GM19452 (cell line): ENCODE measurements around the gene EGFL7.

Experiments
- ATAC-seq: cut with Tn5 transposase; IDR thresholded peaks from one replicate; pipeline ENCODE4 v1.9.1; 2021; ENCODE audit not compliant: unreplicated experiment

The EGFL7 gene

DNA sequence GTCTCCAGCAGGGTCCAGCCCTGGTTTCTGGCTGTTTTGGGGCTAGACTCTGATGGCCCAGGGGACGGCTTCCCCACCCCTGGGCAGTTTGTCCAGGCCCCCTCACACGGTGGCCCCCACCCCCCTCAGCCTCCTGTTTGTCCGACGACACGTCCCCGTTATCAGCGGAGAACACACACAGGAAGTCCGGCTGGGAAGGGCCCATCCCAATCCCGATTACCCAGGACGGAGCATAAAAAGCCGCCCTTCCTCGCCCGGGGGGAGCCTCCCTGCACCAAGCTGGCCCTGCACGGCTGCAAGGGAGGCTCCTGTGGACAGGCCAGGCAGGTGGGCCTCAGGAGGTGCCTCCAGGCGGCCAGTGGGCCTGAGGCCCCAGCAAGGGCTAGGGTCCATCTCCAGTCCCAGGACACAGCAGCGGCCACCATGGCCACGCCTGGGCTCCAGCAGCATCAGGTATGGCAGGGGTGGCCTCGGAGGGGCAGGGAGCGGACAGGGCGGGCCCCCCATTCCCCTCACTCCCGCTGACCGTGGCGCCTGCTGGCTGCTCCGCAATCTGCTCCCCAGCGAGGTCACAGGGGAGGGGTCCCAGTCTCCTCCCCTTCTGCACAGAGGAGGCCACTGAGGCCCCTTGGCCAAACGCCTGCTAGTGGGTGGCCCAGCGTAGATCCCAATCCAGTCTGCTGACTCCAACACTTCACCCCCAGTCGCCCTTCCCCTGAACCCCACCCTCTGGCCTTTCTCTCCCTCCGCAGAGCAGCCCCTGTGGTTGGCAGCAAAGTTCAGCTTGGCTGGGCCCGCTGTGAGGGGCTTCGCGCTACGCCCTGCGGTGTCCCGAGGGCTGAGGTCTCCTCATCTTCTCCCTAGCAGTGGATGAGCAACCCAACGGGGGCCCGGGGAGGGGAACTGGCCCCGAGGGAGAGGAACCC, at the start of gene EGFL7:
Gene EGFL7, plus strand, starts transcription at position 261 of the 926 bp plus-strand sequence. CDS start 5,367 bp downstream, outside the sequence.
- no peak for ATAC-seq

DNA sequence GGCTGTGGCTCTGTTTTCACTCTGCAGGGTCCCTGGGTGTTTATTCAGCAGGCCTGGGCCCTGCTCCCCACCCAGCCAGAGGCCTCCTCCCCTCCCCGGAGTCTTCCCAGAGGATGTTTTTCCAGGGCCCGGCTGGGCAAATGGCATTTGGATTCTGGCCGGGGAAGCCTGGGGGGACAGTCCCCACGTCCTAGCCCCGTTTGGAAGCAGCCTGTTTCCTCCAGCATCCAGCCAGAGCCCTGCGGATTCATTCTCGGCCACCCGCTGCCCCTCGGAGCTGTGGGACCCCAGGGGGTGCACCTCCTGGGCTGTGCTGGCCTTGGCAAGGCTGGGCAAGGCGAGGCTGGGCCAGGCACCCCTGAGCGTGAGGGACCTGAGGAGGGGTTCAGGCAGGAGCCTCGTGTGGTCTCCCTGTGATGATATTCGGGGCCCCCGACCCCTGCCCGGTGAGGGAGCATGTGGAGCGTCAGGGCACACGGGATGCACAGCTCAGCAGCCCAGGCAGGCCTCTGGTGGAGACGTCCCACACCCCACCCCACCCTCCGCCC, 48.8 kb upstream of the EGFL7 start:
- ATAC-seq, result no peak

DNA sequence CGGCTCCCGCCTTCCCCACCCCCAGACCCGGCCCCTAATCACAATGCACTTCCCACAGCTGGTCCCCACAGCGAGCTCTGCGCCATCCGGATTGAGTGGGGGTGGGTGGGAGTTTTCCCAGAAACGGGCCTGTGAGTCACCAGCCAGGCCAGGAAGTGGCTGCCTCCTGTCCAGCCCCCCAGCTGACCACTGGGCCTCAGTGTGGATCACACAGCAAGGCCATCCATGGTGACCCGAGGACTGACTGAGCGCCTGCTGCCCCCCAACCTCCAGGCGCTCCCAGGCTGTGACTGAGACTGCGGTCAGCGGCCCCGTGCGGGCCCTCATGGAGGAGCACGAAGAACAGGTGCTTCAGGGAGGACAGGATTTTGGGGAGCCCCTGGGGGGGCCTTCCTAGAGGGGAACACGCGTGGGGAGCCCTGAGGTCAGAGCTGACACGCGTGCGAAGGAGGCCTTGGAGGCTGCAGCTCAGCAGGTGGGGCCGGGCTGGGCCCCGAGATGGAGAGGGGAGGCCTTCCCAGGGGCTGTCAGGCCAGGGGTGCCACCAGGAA, 48.3 kb upstream of the EGFL7 start:
- ATAC-seq, result no peak

DNA sequence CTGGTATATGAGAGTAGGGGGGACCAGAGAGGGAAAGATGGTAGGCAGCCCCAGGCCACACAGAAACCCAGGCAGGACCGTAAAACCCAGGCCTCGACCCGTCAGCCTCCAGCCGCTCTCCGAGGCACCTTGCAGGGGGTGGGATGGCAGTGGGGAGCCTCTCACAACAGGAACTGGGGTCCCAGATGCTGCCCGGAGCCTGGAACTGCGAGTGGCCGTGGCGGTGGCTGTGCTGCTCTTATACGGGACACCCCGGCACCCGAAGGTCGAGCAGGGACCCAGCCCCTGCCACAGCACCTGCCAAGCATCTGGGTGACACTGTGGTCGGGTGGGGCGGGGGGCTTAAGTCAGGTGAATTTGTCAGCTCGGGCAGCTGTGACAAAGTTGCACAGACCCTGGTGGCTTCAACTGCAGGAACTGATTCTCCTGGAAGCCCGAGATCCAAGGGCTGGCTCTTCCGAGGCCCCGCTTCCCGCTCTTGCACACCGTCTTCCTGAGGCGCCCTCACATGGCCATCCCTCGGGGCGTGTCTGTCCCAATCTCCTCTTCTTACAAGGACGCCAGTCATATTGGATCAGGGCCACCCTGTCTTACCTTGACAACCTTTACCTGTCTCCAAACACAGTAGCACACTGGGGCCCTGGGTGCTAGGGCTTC, 47.6 kb upstream of the EGFL7 start:
- ATAC-seq, result no peak

DNA sequence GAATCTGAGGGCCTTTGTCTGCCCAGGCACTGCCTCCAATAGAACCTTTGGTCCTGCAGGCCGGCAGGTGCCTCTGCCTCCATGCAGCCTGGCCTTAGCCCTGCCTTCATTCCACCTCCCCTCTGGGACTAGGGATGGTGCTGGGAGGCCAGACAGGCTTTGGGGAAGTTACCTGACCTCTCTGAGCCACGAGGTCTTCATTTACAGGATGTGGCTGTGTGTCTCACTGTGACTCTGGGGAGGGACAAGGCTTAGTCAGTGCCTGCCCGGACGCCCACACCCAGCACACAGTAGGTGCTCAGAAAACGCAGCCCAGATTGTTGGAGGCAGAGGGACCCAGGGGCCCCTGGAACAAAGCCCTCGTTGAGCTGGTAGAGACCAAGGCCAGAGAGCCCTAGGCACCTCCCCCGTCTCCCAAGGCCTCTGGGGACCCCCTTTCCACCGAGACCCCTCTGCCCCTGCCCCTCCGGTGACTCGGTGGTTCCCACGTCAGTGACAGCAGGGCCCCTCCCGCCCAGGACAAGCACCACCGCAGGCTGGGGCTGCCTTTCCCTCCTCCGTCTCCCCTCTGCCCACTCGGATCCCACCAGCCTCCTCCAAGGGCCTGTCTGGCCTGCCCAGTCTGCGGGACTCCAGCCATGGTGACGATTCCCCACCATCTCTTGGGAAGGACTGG, 46.9 kb upstream of the EGFL7 start:
- ATAC-seq, result no peak

DNA sequence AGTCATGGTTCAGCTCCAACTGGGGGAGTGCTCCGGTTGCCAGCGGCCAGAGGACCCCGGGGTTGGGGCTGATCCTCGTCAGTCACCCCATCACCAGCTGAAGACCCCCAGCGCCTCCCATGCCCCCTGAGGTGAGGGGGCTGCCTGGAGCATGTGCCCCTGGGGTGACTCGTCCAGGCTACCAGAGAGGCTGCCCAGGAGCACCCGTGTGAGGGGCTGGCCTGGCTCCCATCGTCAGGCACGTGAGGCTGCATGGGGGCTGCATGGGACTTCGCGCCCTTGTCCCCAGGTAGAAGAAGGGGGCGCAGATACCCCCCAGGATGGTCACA, 46.4 kb upstream of the EGFL7 start:
- no peak for ATAC-seq

DNA sequence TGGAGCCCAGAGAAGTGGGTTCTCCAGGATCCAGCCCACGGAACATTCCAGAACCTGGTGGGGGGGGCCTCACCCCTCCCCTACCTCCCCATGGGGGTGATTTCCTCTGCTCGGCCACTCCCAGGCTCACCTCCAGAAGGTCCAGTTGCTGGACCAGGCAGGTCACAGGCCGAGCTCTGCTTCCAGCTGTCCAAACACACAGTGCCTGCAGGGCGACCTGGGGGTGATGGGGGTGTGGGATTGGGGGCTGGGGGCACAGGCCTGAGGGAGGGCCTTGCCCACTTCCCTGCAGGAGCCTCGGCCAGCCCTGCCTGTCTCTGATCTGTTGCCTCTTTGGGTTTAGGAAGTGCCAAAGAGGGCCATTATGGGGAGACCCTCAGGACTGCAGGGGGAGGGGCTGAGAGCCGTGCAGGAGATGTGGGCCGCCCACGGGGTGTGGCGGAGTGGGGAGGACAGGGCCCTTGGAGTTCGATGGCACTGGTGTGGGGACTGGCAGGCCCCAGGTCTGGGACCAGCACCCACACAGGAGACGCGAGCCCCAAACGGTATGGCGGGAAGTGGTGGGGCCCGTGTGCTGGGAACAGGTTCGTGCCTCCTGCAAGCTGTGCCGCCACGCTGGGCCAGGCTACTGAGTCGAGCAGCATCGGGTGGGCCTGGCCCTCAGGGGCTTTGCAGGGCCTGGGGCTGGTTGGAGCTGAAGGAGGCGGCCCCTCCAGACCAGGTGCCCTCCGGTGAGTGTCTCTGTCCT, 45.6 kb upstream of the EGFL7 start:
- no peak for ATAC-seq

DNA sequence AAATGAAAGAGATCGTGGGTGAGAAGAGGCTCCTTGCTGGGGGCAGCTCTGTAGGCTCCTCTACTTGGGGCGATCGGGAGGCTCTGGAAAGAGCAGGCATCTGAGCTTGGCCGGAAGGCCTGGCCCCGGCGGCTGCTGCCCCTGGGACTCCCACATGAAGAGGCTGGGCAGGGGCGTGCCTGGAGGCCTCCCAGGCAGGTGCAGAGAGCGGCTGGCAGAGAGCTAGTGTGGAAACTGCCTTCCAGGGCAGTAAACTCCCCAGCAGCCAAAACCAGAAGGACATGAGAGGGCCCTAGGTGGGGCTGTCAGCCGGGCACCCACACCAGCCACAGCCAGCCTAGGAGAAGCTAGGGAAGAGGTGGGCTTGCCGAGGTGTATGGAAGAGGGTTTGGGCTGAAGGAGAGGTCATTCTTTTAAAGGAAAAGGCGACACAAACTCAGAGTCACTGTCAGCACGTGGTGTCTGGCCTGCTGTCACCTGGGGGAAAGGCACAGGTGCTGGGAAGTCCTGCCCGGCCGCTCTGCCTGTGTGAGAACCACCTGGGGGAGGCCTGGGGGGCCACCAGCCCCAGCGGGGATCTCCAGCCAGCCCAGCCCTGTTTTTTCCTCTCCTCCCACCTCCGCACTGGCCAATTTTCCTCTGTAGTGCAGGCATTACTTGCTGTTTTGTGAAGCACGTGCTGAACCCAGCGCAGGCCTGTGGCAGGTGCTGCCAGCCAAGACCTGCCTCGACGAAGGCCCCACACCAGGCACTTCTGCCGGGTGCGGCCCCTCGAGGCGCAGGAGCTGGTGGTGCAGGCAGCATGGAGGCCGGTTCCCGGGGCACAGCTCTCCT, 44.8 kb upstream of the EGFL7 start:
- no peak for ATAC-seq

DNA sequence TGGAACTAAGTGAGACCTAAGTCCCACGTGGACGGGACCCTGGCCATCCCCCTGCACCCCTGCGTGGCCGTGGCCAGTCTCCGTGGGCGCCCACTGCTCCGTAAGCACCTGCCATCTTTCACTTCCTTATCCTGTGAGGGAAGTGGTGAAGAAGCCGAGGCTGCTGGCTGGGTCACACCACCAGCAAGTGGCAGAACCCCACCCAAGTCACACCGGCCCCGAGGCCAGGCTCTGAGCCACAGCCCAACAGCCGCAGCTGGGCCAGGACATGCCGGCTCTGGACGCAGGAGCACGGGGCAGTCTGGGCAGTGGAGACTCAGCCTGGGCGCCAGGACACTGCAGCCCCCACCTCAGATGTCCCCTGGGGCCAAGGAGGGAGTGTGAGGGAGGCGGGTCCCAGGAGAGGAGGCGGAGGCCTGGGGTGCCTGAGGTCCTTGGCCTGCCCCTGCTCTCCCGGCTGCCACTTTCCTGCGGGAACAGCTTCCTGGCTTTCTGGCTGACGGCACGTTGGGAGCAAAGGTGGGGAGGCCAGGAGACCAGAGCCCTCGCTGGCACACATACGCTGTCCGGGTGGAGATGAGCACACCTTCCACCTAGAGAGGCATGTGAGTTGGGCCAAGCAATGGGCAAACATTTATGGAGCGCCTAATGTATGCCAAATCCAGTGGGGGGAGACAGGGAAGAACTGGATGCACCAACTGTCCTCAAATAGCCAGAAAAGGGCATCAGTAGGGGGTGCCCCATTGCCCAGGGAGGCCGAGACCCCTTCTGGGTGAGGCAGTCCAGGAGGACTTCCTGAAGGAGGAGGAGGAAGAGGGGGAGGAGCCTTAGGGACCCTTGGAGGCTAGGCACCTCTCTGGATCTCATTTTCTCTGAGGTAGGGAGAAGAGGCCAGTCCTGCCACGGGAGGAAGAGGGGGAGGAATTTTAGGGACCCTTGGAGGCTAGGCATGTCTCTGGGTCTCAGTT, 43.9 kb upstream of the EGFL7 start:
- no peak for ATAC-seq

DNA sequence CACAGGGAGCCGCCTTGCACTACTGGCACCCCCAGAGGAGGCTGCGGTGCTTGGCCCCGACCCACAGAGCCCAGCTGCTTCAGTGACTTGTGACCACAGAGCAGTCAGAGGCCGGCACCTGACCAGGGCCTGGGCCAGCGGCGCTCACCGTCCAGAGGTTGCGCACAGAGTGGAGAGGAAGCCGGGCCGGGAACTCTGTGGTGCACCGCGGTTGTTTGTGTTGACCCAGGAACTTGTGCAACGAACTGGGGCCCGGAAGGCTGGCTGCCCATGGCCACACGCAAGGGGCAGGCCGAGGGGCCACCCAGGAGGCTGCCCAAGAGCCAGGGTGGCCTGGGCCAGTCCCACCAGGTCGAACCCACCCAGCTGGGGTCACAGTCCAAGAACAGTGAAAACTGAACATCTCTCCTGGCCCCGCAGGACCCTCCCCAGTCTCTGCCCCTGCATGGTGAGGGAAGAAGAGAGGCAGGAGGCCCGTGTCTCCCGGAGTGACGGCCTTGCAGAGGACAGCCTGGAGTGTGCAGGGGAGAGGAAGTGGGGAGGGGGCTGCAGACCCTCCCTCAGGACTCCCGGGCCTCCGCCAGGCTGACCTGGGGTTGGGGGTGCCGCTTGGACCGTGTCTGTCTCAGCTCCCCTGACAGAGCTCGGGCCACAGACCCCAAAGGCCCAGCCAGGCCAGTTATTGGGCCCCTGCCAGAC, 42.8 kb upstream of the EGFL7 start:
- no peak for ATAC-seq

DNA sequence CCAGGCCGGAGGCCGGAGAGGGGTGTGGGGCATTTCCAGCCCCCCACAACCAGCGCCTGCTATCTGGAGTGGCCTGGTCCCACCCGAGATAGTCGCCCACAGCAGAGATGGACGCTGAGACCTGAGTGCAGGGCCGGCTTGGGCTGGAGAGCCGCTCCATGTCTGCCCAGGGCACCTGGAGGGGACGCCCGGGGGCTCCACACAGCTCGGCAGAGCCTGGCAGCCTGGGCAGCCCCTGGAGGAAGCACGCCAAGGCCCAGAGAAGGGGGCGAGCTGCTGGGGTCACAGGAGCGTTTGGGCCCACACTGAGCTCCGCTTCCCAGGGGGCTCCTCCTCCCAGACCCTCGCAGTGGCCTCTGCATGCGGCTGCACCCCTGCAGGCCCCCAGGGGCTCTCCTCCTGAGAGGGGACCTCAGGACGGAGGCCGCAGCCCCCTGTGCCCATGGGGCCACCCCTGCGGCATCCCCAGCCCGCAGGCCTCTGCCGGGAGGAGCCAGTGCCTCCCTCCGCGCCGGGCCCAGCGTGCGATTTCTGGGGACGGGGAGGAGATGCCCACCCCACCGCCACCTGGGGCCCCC, 42.2 kb upstream of the EGFL7 start:
- ATAC-seq, result no peak

DNA sequence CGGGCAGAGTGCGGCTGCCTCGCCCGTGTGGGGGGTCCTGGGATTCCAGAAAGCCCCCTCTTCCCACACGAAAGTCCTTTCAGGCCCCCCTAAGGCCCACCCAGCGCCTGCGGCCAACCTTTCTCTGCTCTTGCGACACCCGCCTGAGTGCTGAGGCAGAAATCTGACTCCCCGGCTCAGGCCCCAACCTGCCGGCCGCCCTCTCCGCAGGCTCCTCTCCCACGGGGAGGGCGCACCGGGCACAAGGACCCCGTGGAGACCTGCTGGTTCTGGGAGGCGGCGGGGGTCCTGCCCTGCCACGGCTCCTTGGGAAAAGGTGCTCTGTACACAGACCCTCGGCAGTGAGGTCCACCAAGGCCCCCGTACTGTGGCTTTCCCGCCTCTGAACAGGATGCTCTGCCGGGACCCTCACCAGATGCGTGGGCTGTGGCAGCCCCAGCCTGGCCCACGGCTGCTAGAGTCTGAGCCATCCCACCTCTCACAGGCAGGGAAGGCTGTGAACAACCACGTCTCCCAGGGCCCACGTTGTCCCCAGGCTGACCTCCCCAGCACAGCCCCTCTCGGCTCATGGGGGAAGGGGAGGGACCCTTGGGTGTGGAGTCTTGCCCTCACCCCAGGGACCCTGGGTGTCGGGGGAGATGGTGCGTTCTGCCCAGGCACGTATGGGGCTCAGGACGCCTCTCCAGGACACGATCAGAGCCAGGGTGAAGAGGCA, 41.5 kb upstream of the EGFL7 start:
- ATAC-seq, result no peak

DNA sequence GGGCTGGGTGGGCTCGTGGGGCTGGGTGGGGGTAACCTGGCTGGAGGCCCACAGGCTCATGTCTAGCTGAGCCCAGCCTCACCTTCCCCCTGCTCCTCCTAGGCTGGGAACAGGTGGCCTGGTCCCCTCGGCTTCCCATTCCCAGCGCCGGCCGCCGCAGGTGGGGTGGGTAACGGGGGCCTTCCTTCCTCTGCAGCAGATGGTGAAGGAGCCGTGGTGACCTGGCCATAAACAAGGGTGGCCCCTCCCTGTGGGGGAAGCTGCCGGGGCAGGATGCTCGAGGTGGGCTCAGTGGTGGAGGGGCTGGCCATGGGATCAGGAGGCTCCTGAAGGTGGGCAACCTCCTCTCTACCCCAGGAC, 41.0 kb upstream of the EGFL7 start:
- ATAC-seq, result no peak

DNA sequence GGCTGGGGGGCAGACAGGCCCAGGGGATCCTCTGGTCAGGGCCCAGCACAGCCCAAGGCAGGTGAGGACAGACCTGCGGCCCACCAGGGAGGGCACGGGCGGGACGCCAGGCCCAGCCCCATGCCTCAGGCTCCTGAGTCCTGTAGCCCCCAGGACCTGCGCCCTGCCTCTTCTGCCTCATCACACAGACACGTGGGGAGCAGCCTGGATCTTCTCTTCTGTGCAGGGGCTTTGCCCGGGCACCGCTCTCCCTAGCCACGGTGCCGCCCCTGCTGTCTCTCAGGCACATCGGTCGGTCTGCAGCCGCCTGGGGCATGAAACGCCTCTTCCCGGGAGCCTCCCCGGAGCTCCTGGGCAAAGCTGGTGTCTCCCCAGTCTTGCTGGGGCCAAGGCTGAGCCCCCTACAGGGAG, 40.2 kb upstream of the EGFL7 start:
- no peak for ATAC-seq

DNA sequence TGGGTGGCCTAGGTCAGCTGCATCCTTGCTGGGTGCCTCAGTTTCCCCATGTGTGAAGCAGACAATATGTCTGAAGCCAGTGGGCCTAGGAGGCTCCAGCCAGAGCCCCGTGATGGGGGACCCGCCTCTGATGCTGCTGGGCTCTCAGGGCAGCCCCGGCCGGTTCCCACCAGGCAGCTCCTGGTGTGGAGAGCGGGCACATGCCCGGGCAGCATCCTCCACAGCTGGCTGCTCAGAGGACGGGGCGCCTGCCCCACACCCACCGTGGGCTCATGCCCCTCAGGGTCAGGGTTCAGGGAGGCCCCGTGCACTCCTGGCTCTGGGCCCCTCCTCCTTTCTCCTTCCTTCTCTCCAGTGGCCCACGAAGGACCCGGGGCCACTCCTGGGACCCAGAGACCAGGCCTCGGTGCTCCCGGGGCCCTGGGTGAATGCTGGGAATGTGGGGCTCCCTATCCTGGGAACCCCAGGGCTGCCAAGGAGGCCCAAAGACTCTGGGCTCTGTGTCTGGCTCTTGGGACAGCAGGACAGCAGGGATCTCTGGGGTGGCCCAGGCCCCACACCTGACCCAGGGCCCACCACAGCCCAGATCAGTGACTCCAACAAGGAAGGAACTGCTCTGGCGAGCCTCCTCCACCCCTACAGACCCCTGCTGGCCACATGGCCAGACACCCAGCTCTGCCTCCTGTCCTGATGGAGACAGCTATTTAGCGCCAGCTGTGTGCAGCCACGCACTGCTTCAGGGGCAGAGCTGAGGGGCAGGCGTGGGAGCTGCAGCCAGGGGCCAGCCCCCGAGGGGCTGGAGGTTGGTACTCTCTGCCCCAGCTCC, 39.5 kb upstream of the EGFL7 start:
- ATAC-seq, result no peak

DNA sequence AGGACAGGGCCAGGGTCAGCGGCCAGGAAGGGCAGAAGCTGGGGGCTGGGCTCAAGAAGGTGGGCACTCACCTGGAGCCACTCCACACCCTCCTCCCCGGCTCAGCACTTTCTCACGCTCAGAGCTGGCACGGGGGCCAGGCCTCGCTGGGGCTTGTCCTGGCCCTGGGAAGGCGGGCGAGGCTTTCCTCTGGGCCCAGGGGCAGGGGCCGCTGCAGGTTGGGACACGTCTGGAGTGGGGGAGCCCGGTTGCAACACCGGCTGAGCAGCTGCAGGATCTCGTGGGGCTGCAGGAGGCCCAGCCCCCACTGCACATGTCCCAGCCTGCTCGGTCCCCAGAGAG, 38.9 kb upstream of the EGFL7 start:
- no peak for ATAC-seq
